Skeletal muscle tissue (tissue), 4 donors: ENCODE data around the gene SLC22A15. TPM values are rescaled to one million over a fixed set of nuclear protein-coding genes. Genes with fewer than 3 reads are reported as not detected.
A peak's percentile ranks its signal among the peaks of the same experiment; 100 is the strongest.

ENCODE experiments used
- H3K27ac ChIP-seq: one replicate; pipeline ENCODE4 v1.7.0; 2013; ENCODE audit warnings: mild to moderate bottlenecking, low read depth, low read length, inconsistent platforms
- H3K27me3 ChIP-seq, 3 donors: one replicate each; pipeline ENCODE4 v1.7.0; 2013; ENCODE audit warnings: low read length in 3 of 3; ENCODE audit not compliant: control insufficient read depth in 3 of 3, insufficient read depth in 3 of 3
- H3K36me3 ChIP-seq, 3 donors: one replicate each; pipeline ENCODE4 v1.7.0; 2013; ENCODE audit warnings: low read length in 3 of 3; ENCODE audit not compliant: control insufficient read depth in 3 of 3, insufficient read depth in 3 of 3
- H3K4me1 ChIP-seq, 3 donors: one replicate each; pipeline ENCODE4 v1.7.0; 2013; ENCODE audit warnings: low read length in 3 of 3, mild to moderate bottlenecking in 3 of 3; ENCODE audit not compliant: control insufficient read depth in 3 of 3, insufficient read depth in 3 of 3
- H3K4me3 ChIP-seq, 3 donors: one replicate each; pipeline ENCODE4 v1.7.0; 2013; ENCODE audit warnings: low read length in 3 of 3
- H3K9ac ChIP-seq, 3 donors: one replicate each; pipeline ENCODE4 v1.7.0; 2013; ENCODE audit warnings: low read length in 3 of 3, mild to moderate bottlenecking in 3 of 3, moderate library complexity in 2 of 3, low read depth in 1 of 3
- H3K9me3 ChIP-seq, 3 donors: one replicate each; pipeline ENCODE4 v1.7.0; 2013; ENCODE audit warnings: low read length in 3 of 3; ENCODE audit not compliant: control insufficient read depth in 3 of 3
- total RNA-seq: library from RNA; depleted of rRNA; stranded (reverse); fragments of >200 nt; gene quantifications from one replicate; pipeline ENCODE4 v1.2.3, GENCODE V29; 2014
- donor health status: Osteomylitis.

SLC22A15 gene
- total RNA-seq, 1 donor from 2014 or later, result under 0.01 TPM

GRCh38 chr1:116107371-116107770 is 131.1 kb downstream of the SLC22A15 start:
- no peak overlapping the region for H3K9ac ChIP-seq
- no peak overlapping the region for H3K4me3 ChIP-seq
- no peak overlapping the region for H3K27ac ChIP-seq

DNA sequence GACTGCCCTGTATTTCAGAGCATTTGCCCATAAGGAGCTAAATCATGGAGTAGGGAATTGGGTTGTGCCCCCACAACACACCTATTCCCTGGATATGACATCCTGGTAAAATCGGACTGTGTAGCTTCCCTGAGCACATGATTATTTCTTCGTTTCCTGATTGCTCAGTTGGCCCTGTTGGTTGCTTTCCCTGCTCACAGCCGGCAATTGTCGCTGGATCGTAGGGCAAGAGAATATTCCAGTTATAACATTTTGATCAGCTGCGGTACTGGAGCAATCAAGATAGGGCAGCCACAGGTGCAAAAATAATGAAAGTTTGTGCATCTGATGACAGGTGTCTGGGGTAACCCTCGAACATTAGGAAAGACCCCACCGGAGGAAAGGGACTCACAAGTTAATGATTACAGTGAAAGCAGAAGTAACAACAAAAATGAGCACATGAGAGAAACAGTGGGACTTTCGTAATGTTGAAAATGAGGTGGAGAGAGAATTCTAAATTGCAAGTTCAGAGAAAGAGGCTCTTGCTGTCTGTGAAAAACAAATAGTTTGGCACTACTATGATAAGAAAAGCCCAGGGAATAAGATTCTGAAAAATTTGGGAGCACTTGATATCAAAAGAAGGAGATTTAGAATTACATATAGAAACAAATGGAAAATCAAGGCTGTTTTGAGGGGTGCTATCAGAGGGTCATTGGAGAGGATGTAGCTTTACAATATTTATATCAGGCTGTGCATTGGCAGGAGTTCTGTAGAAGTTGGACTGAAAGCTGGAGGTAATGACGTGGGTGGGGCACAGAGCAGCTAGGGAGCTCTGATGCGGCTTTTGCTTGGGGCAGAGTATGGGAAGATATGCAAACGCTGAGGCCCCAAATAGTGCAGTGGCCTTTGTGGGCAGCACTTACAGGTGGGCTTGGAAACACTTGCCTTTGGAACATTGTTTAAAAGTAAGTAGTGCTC is 134.5 kb downstream of the SLC22A15 start, which contains the start of gene MAB21L3:
Gene MAB21L3, plus strand, starts transcription at position 833 of the 957 bp plus-strand sequence. CDS start 1,217 bp downstream, outside the sequence.
- no peak within 1 kb of the TSS for H3K27ac ChIP-seq
- no peak within 1 kb of the TSS for H3K4me3 ChIP-seq
- no peaks in the 10 kb centered on the region for H3K9me3 ChIP-seq
- peaks cover 3 to 12% (median 4%) of the 10 kb centered on the region in 3 donors for H3K4me1 ChIP-seq
- no peaks in the 10 kb centered on the region for H3K27me3 ChIP-seq
- no peaks in the 10 kb centered on the region for H3K36me3 ChIP-seq
- peak within 1 kb of the TSS in 1 of 3 donors; percentile 14 for H3K9ac ChIP-seq

More at GRCh38 chr1:116107371-116107770, 131.1 kb downstream of the SLC22A15 start:
- peaks cover 3 to 12% (median 4%) of the 10 kb centered on the region in 3 donors for H3K4me1 ChIP-seq
- H3K36me3 ChIP-seq, result no peaks in the 10 kb centered on the region
- no peaks in the 10 kb centered on the region for H3K27me3 ChIP-seq
- no peaks in the 10 kb centered on the region for H3K9me3 ChIP-seq

DNA sequence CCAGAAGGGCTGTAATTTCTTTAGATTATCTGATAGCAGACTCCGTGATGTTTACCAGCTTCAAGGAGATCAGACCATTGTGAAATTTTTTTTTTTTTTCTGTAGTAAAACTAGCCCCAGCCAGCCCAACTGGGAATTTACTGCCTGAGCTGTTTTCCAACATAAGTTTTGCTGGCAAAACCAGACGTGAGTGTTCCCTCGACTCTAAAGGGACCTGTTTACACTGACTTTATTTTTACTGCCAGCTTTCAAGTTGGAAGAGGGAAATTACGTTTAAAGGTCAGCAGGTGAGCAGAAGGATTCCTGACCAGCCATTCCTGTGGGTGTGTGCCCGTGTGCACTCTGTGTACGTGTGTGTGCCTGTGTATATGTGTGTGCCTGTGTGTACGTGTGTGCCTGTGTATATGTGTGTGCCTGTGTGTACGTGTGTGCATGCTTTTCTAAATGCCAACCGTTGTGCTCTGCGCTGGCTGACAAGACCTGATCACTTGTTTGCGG is 135.3 kb downstream of the SLC22A15 start:
- no peak overlapping the region for H3K27ac ChIP-seq
- H3K4me3 ChIP-seq, result no peak overlapping the region
- no peaks in the 10 kb centered on the region for H3K9me3 ChIP-seq
- H3K36me3 ChIP-seq, result no peaks in the 10 kb centered on the region
- H3K9ac ChIP-seq, result no peak overlapping the region
- H3K27me3 ChIP-seq, result no peaks in the 10 kb centered on the region
- peaks cover 3 to 12% (median 4%) of the 10 kb centered on the region in 3 donors for H3K4me1 ChIP-seq

GRCh38 chr1:116112388-116113140 is 136.3 kb downstream of the SLC22A15 start:
- H3K4me1 ChIP-seq, result peaks cover 3 to 12% (median 4%) of the 10 kb centered on the region in 3 donors
- no peaks in the 10 kb centered on the region for H3K36me3 ChIP-seq
- no peak overlapping the region for H3K27ac ChIP-seq
- no peak overlapping the region for H3K9ac ChIP-seq
- no peaks in the 10 kb centered on the region for H3K9me3 ChIP-seq
- H3K27me3 ChIP-seq, result no peaks in the 10 kb centered on the region
- no peak overlapping the region for H3K4me3 ChIP-seq

GRCh38 chr1:116113615-116114014 is 137.3 kb downstream of the SLC22A15 start:
- Histone ChIP-seq H3K36me3 (no peaks in the 10 kb centered on the region), H3K4me1 (peaks cover 3 to 12% (median 4%) of the 10 kb centered on the region in 3 donors), H3K4me3 (no peak overlapping the region), H3K9ac (no peak overlapping the region), H3K27me3 (no peaks in the 10 kb centered on the region), H3K9me3 (no peaks in the 10 kb centered on the region), H3K27ac (no peak overlapping the region)

DNA sequence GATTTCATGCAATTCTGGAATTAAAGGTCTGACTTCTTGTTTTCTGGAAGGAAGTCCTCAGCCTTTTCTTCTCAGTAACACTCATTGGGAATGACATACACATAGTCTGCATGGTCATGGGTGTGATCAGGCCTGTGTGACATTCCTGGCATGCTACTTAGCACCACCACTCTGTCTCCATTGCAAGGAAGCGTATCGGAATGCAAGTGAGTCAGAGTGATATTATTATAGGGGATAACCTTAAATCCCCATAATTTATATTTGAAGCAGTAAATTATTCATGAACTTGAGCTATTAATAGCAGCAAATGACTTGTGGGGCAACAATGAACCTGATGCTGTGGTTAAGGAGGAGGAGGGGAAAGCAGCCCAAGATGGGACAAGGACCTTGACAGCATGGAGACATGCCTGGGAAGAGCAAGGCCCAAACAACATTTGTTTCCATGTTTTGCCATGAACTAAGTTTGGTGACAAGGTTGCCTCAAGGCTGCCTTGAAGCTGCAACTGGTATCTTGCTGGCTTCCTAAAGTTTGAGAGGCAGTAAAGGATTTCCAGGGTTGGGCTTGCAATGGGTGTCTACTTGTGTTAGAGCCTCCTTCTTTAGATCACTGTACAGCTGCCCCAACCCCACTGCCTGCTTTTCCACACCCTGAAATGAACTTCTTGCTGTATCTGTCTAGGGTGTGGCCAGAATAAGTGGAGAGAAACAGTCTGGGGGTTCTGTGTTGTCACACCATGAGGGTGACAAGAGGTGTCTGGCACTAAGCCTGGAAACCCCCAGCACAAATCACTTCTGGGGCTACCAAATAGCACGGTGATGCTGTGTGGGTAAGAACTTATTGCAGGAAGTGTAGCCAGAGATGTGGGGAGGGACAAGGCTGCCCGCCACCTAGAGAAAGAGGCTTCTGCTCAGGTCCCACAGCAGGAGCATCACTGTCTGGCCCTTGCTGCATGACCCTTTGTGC is 139.4 kb downstream of the SLC22A15 start:
- Histone ChIP-seq H3K36me3 (no peaks in the 10 kb centered on the region), H3K27me3 (peaks cover 0 to 3% (median 0%) of the 10 kb centered on the region in 3 donors), H3K9me3 (no peaks in the 10 kb centered on the region), H3K4me3 (no peak overlapping the region), H3K4me1 (peaks cover 0 to 6% (median 0%) of the 10 kb centered on the region in 3 donors), H3K9ac (no peak overlapping the region), H3K27ac (no peak overlapping the region)

- H3K9ac ChIP-seq, result no peak overlapping the region
- no peaks in the 10 kb centered on the region for H3K4me1 ChIP-seq
- H3K27me3 ChIP-seq, result peaks cover 0 to 3% (median 0%) of the 10 kb centered on the region in 3 donors
- H3K4me3 ChIP-seq, result no peak overlapping the region
- no peaks in the 10 kb centered on the region for H3K9me3 ChIP-seq
- H3K36me3 ChIP-seq, result no peaks in the 10 kb centered on the region
- H3K27ac ChIP-seq, result no peak overlapping the region
These were observed 142.2 kb downstream of the SLC22A15 start for GRCh38 chr1:116118471-116118870.
